K562 (cell line): ENCODE results near the gene MAGED4. TPM values are rescaled to one million over a fixed set of nuclear protein-coding genes. Genes with fewer than 3 reads are reported as not detected.

Experiments used
- ATAC-seq: fragments of 200-7000 bp; cut with Tn5 transposase; 3 replicates; pipeline ENCODE4 v1.9.1; 2020; ENCODE audit warnings: moderate library complexity
- BruUV-seq: library from RNA; stranded (reverse); fragments of 400-500 nt; replicated peaks from 2 replicates; lab custom pipeline; 2021; lab: Mats Ljungman, UMichigan
- CTCF ChIA-PET: fragments of 300-600 bp; formaldehyde crosslinking; extraction: SDS; loops from one replicate; lab custom pipeline; 2021; ENCODE audit warnings: low intra/inter-chr PET ratio; lab: Yijun Ruan, JAX
- POLR2A ChIA-PET: fragments of 300-600, 350-650 bp; sonication (Branson Sonifier 250); formaldehyde crosslinking; extraction: SDS; loops from one replicate; lab custom pipeline; 2021; ENCODE audit warnings: antibody characterized with exemption, inconsistent platforms; lab: Yijun Ruan, JAX
- DNase-seq, 4 experiments: peaks; one replicate each; pipeline versions ENCODE4 v3.0.0 to v3.0.0-alpha.2; 2011 to 2018; ENCODE audit warnings: low spot score in 3 of 4, mixed read lengths in 3 of 4; ENCODE audit errors: extremely low read depth in 1 of 4
- FAIRE-seq: peaks from 2 replicates; lab custom pipeline; 2011; peaks lifted over from hg19 to GRCh38; lab: Jason Lieb, UNC
- H2AFZ ChIP-seq: 2 replicates; pipeline ENCODE4 v1.6.0; 2011; ENCODE audit warnings: low read depth, low read length, control low read depth, inconsistent platforms
- H3K27ac ChIP-seq: fragments of 200-600 bp; 3 replicates; pipeline ENCODE4 v1.8.0; 2011; ENCODE audit warnings: low read depth, mild to moderate bottlenecking, control low read depth, inconsistent platforms, low read length, moderate library complexity, mixed read lengths; ENCODE audit errors: extremely low read depth
- H3K27me3 ChIP-seq, 2 experiments: fragments of 300-600 bp in 1 of 2; 2 replicates in 1 of 2; 3 replicates in 1 of 2; pipeline versions ENCODE4 v1.6.0 to v1.8.0; 2011; ENCODE audit warnings: inconsistent platforms in 2 of 2, low read length in 2 of 2, mild to moderate bottlenecking in 1 of 2, mixed read lengths in 1 of 2, moderate library complexity in 1 of 2; ENCODE audit not compliant: control insufficient read depth in 2 of 2, insufficient read depth in 2 of 2
- H3K36me3 ChIP-seq: fragments of 300-600 bp; 3 replicates; pipeline ENCODE4 v1.8.0; 2011; ENCODE audit warnings: mild to moderate bottlenecking, low read length, inconsistent platforms; ENCODE audit not compliant: control insufficient read depth, insufficient read depth
- H3K4me1 ChIP-seq, 2 experiments: fragments of 200-600 bp in 1 of 2; replicated peaks in 1 of 2; 2 replicates in 1 of 2; 3 replicates in 1 of 2; pipeline versions ENCODE4 v1.5.1 to v1.8.0; 2011; ENCODE audit warnings: inconsistent platforms in 2 of 2, low read length in 2 of 2, mild to moderate bottlenecking in 1 of 2, mixed read lengths in 1 of 2, moderate library complexity in 1 of 2; ENCODE audit not compliant: control insufficient read depth in 2 of 2, insufficient read depth in 2 of 2
- H3K4me2 ChIP-seq: 2 replicates; pipeline ENCODE4 v1.6.1; 2011; ENCODE audit warnings: low read length, control low read depth, inconsistent platforms, mixed read lengths; ENCODE audit not compliant: insufficient read depth
- H3K4me3 ChIP-seq: fragments of 200-600 bp; sonication (generic), shearing (Covaris generic); 2 replicates; pipeline ENCODE4 v1.5.1; 2016; ENCODE audit warnings: control low read depth, inconsistent platforms
- H3K79me2 ChIP-seq: fragments of 200-600 bp; 3 replicates; pipeline ENCODE4 v1.8.0; 2011; ENCODE audit warnings: low read length, inconsistent platforms; ENCODE audit not compliant: control insufficient read depth, insufficient read depth
- H3K9ac ChIP-seq, 2 experiments: 2 replicates each; pipeline versions ENCODE4 v1.6.0 to v1.6.1; 2011; ENCODE audit warnings: low read depth in 2 of 2, low read length in 2 of 2, control low read depth in 1 of 2, inconsistent platforms in 1 of 2, mild to moderate bottlenecking in 1 of 2, mixed read lengths in 1 of 2; ENCODE audit not compliant: insufficient read depth in 1 of 2
- H3K9me1 ChIP-seq: one replicate; pipeline ENCODE4 v1.6.0; 2011; ENCODE audit warnings: inconsistent platforms, mild to moderate bottlenecking, low read length, moderate library complexity; ENCODE audit not compliant: control insufficient read depth, insufficient read depth
- H3K9me3 ChIP-seq: replicated peaks from 2 replicates; pipeline ENCODE4 v1.5.1; 2011; ENCODE audit warnings: low read depth, low read length, inconsistent platforms; ENCODE audit not compliant: control insufficient read depth, insufficient read depth
- H4K20me1 ChIP-seq: replicated peaks from 2 replicates; pipeline ENCODE4 v1.6.1; 2011; ENCODE audit warnings: low read length, inconsistent platforms, mixed read lengths; ENCODE audit not compliant: control insufficient read depth, insufficient read depth
- CCNT2 ChIP-seq: IDR thresholded peaks from 2 replicates; pipeline ENCODE4 v1.6.1; 2011; ENCODE audit warnings: borderline replicate concordance, low read depth, mild to moderate bottlenecking, moderate library complexity, mixed read lengths, low read length; ENCODE audit not compliant: insufficient read length; ENCODE audit errors: extremely low read depth
- MTA3 ChIP-seq: fragments of 450-650 bp; formaldehyde crosslinking; IDR thresholded peaks from 2 replicates; pipeline ENCODE4 v1.6.1; 2017; ENCODE audit warnings: mild to moderate bottlenecking, borderline replicate concordance
- PCBP1 ChIP-seq: fragments of 200-400 bp; formaldehyde crosslinking; IDR thresholded peaks from 2 replicates; pipeline ENCODE4 v1.6.1; 2018; ENCODE audit warnings: mild to moderate bottlenecking, low read depth, low read length; ENCODE audit not compliant: poor library complexity, severe bottlenecking
- PHF21A ChIP-seq: fragments of 450-650 bp; IDR thresholded peaks from 2 replicates; pipeline ENCODE4 v1.6.1; 2017; ENCODE audit warnings: low read depth, borderline replicate concordance
- PHTF2 ChIP-seq: fragments of 250-450 bp; sonication (Bioruptor Pico); IDR thresholded peaks from 2 replicates; pipeline ENCODE4 v1.5.0; 2021; ENCODE audit warnings: mild to moderate bottlenecking
- PRPF4 ChIP-seq: fragments of 200-400 bp; formaldehyde crosslinking; IDR thresholded peaks from one replicate; pipeline ENCODE4 v1.6.1; 2017; ENCODE audit warnings: low read length, low read depth, mild to moderate bottlenecking; ENCODE audit not compliant: insufficient read depth, poor library complexity, severe bottlenecking
- RBM39 ChIP-seq: fragments of 200-400 bp; formaldehyde crosslinking; optimal IDR thresholded peaks from 2 replicates; pipeline ENCODE3; 2018; ENCODE audit warnings: low read depth, low read length
- SNRNP70 ChIP-seq: fragments of 200-400 bp; formaldehyde crosslinking; optimal IDR thresholded peaks from 2 replicates; pipeline ENCODE3; 2017; ENCODE audit warnings: low read depth, low read length
- TARDBP ChIP-seq: fragments of 450-650 bp; IDR thresholded peaks from 2 replicates; pipeline ENCODE4 v1.6.1; 2016
- TFAM ChIP-seq: fragments of 250-450 bp; sonication (Bioruptor Pico); conservative IDR thresholded peaks from 2 replicates; pipeline ENCODE4 v1.5.0; 2021; ENCODE audit warnings: mild to moderate bottlenecking, moderate library complexity
- TOE1 ChIP-seq, 2 experiments: fragments of 450-650 bp in 1 of 2; sonication (generic) in 1 of 2; formaldehyde crosslinking in 1 of 2; IDR thresholded peaks; 2 replicates each; pipeline versions ENCODE4 v1.7.1 to v1.8.0; 2016 to 2022; ENCODE audit warnings: borderline replicate concordance in 2 of 2, mild to moderate bottlenecking in 2 of 2, antibody characterized with exemption in 1 of 2, inconsistent platforms in 1 of 2, low read depth in 1 of 2, missing genetic modification reagents in 1 of 2, moderate library complexity in 1 of 2
- ZFP1 ChIP-seq: fragments of 450-650 bp; formaldehyde crosslinking; IDR thresholded peaks from 2 replicates; pipeline ENCODE4 v1.4.0; 2020; ENCODE audit warnings: mild to moderate bottlenecking, mixed read lengths
- WGBS: fragments of 100-300 bp; shearing (Covaris generic); methylation state at CpG from one replicate; pipeline ENCODE4 v1.1.6; 2016; ENCODE audit warnings: low coverage, mixed read lengths; ENCODE audit not compliant: insufficient coverage; ENCODE audit errors: missing lambda C conversion rate; 5-methylcytosine and 5-hydroxymethylcytosine counted together
- in situ Hi-C: fragments of 300-500 bp; cut with MboI; formaldehyde crosslinking; loops from 4 replicates; pipeline ENCODE4 v1.15.0; 2018; ENCODE audit warnings: inconsistent platforms, mixed read lengths
- intact Hi-C: fragments of 100-400 bp; cut with micrococcal nuclease; formaldehyde crosslinking; loops from 2 replicates; pipeline ENCODE4 v1.14.2; 2022
- polyA plus RNA-seq, 8 experiments: library from polyadenylated mRNA; depleted of rRNA in 4 of 8; stranded (reverse) in 5 of 8; unstranded in 3 of 8; fragments of >200 nt; fragmentation: Nextera tagmentation in 2 of 8; fragmentation: Illumina TruSeq in 1 of 8; extraction: Ambion mirVana in 2 of 8; extraction: Trizol in 1 of 8; gene quantifications; 2 replicates each; pipeline versions ENCODE4 v1.2.1 to v1.2.3, GENCODE V29; 2011 to 2014; ENCODE audit warnings: inconsistent platforms in 1 of 8, missing spikeins in 1 of 8
- total RNA-seq, 7 experiments: library from RNA; depleted of rRNA in 6 of 7; stranded (reverse); fragments of >200 nt in 6 of 7; fragmentation: Illumina TruSeq in 2 of 7; extraction: Trizol in 2 of 7; gene quantifications; 2 replicates each; pipeline versions ENCODE4 v1.2.1 to v1.2.3, GENCODE V29; 2011 to 2021; ENCODE audit warnings: low replicate concordance in 1 of 7
- TF ChIP-seq, protein P1 (sequence below): conservative IDR thresholded peaks from 2 replicates; pipeline ENCODE4 v1.6.1; 2011; ENCODE audit warnings: low read depth, mild to moderate bottlenecking, low read length; ENCODE audit not compliant: control insufficient read depth
- TF ChIP-seq, protein P2 (sequence below), 2 experiments: IDR thresholded peaks; 2 replicates each; pipeline ENCODE4 v1.6.1; 2012; ENCODE audit warnings: improper control_type of control experiment in 2 of 2, low read depth in 2 of 2, low read length in 2 of 2, borderline replicate concordance in 1 of 2

MAGED4 gene
- total and polyA plus RNA-seq, 9 of the 15 experiments (the other 6 are each of a cell fraction or from before 2014, with no cell fraction given) = not detected

DNA sequence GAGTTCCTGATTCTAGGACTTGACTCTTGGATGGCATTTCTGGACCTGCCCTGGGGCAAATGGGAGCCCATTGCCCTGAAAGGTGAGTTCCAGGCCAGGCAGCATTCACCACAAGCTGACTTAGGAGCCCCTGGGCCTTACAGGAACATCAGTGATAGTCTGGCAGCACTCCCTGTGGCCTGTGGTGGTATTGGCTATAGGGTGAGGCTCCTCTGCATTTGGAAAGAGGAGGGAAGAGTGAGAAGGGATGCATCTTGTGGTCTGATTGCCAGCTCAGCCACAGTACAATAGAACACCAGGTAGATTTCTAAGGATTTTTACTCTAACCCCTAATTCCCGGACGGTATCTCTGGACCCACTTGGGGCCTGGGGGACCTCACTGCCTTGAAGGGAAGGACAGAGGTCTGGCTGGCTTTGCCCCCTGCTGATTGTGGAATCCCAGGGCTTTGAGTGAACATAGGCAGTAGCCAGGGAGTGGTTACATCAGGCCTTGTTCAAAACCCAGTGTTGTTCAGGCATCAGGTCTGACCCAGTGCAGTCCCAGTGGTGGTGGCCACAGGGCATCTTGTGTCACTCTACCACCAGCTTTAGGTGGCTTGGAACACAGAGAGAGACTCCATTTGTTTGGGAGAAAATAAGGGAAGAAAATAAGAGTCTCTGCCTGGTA lies 32.9 kb downstream of the MAGED4 start:
- POLR2A ChIA-PET = no interaction called here
- CTCF ChIA-PET = no interaction called here
- Histone ChIP-seq H4K20me1 (no peaks in the 10 kb centered on the region), H3K79me2 (no peaks in the 10 kb centered on the region), H3K27me3 (no peaks in the 10 kb centered on the region), H3K9ac (no peak overlapping the region), H3K27ac (no peak overlapping the region), H3K9me1 (no peaks in the 10 kb centered on the region), H2AFZ (no peak overlapping the region), H3K4me1 (no peaks in the 10 kb centered on the region), H3K4me3 (no peak overlapping the region), H3K4me2 (no peak overlapping the region), H3K36me3 (no peaks in the 10 kb centered on the region), H3K9me3 (no peaks in the 10 kb centered on the region)
- intact Hi-C loops = no loop called here
- TF ChIP-seq SNRNP70 = no peak
- TF ChIP-seq PHF21A = no peak
- TF ChIP-seq, protein P1, sequence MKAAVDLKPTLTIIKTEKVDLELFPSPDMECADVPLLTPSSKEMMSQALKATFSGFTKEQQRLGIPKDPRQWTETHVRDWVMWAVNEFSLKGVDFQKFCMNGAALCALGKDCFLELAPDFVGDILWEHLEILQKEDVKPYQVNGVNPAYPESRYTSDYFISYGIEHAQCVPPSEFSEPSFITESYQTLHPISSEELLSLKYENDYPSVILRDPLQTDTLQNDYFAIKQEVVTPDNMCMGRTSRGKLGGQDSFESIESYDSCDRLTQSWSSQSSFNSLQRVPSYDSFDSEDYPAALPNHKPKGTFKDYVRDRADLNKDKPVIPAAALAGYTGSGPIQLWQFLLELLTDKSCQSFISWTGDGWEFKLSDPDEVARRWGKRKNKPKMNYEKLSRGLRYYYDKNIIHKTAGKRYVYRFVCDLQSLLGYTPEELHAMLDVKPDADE = no peak
- TF ChIP-seq ZFP1 (CRISPR knock-in tag) = no peak
- TF ChIP-seq RBM39 = no peak
- no peak for TF ChIP-seq PCBP1
- TF ChIP-seq PRPF4 = no peak
- no peak for TF ChIP-seq TOE1 (IDR thresholded peaks at IDR 0.05; ENCODE audit: borderline replicate concordance)
- no peak for TF ChIP-seq TOE1 (CRISPR knock-in tag; IDR thresholded peaks at IDR 0.05; ENCODE audit: borderline replicate concordance, low read depth)
- no peak for TF ChIP-seq TARDBP
- TF ChIP-seq CCNT2 = no peak
- TF ChIP-seq, protein P2, sequence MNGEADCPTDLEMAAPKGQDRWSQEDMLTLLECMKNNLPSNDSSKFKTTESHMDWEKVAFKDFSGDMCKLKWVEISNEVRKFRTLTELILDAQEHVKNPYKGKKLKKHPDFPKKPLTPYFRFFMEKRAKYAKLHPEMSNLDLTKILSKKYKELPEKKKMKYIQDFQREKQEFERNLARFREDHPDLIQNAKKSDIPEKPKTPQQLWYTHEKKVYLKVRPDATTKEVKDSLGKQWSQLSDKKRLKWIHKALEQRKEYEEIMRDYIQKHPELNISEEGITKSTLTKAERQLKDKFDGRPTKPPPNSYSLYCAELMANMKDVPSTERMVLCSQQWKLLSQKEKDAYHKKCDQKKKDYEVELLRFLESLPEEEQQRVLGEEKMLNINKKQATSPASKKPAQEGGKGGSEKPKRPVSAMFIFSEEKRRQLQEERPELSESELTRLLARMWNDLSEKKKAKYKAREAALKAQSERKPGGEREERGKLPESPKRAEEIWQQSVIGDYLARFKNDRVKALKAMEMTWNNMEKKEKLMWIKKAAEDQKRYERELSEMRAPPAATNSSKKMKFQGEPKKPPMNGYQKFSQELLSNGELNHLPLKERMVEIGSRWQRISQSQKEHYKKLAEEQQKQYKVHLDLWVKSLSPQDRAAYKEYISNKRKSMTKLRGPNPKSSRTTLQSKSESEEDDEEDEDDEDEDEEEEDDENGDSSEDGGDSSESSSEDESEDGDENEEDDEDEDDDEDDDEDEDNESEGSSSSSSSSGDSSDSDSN (IDR thresholded peaks at IDR 0.05; ENCODE audit: borderline replicate concordance in 1 of 2, low read depth in 2 of 2, low read length in 2 of 2) = no peak
- no peak for TF ChIP-seq TFAM (CRISPR knock-in tag)
- no peak for TF ChIP-seq MTA3
- no peak for TF ChIP-seq PHTF2
- in situ Hi-C loops = no loop called here
- WGBS = 0% methylated on average over 2 of the region's 2 CpGs
- DNase-seq (no peak), ATAC-seq (no peak), FAIRE-seq (no peak)
- no TSS peak for BruUV-seq
